GM18907 (cell line): ENCODE data around the gene HYI.
"Not testable (repeated sequence)": the region's sequence is repeated elsewhere in the genome, so short reads cannot be mapped to it uniquely, and the experiment has no call there.

Experiments used
- ATAC-seq: cut with Tn5 transposase; IDR thresholded peaks from one replicate; pipeline ENCODE4 v1.9.1; 2021; ENCODE audit warnings: mild to moderate bottlenecking, moderate library complexity; ENCODE audit not compliant: unreplicated experiment

The HYI gene, protein sequence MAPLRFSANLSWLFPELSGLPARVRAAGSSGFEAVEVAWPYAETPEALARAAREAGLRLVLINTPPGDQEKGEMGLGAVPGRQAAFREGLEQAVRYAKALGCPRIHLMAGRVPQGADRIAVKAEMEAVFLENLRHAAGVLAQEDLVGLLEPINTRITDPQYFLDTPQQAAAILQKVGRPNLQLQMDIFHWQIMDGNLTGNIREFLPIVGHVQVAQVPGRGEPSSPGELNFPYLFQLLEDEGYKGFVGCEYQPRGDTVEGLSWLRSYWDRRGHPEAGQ

DNA sequence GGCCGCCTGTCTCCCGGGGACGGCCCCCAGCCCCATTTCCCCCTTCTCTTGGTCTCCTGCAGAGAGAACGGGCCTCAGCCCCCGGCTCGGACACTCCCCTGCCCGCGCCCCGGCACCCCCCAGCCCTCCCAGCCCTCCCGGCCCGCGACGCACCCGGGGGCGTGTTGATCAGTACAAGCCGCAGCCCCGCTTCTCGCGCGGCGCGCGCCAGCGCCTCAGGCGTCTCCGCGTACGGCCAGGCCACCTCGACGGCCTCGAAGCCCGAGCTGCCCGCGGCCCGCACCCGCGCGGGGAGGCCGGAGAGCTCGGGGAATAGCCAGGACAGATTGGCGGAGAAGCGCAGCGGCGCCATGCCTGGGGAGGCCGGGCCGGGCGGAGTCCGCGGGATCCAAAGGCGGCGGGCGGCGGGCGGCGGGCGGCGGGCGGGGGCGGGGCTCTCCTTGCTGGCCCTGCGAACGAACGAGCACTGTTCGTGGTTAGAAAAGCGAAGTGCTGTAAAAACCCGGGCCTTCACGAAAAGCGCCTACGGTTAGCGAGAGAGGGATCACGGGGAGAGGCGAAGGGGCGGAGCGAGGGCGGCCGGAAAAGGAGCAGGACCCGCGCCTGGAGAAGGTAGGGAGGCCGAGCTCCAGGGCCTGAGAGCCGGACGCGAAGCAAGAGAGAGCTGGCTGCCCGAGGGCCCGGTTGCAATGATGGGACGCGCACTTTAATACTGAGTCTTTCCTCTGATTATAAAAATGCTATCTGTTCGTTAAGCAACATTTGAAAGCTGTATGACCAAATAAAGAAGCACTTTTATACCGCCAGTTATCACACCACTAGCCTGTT is at the start of gene HYI:
TSS of gene HYI (minus strand) at position 490 of the 828 bp plus-strand sequence. CDS start at position 352, 138 bp downstream.
- no peak for ATAC-seq

GRCh38 chr1:43501806-43502205 is 48.1 kb upstream of the HYI start:
- ATAC-seq = not testable (repeated sequence)

DNA sequence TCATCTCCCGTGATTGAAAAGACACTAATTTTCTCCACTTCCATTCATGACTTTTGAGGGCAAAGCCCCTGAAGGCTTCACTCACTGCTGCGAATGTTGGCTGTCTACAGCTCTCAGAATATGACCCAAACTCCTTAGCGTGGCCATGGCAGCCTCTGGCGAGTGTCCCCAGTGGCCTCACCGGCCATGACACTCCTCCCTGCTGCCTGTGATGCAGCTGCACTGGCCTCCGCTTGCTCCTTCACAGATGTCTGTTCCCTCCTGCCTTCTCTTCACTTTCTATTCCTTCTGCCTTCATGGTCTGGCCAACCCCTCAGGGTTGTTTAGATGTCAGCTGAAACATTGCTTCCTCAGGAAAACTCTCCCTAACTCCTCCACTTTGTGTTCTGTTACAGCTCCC is 46.2 kb upstream of the HYI start:
- ATAC-seq = no peak

DNA sequence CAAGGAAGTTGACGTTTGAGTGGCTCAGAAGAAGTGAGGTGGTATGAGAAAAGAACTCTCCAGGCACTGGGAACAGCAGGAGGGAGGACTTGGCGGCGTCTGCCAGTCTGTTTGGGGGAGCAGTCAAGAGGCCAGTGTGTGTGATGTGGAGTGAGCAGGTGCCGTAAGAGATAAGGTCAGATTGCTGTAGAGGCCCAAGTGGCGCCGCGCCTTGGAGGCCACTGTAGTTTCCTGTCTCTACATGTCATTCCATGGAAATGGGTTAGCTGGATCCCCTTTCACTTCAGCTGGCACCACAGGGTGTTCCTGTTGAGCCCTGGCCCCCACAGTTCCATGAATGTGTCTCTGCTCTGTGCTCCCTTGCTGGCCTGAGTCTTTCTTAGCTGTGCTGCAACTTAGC is 41.5 kb upstream of the HYI start:
- no peak for ATAC-seq

DNA sequence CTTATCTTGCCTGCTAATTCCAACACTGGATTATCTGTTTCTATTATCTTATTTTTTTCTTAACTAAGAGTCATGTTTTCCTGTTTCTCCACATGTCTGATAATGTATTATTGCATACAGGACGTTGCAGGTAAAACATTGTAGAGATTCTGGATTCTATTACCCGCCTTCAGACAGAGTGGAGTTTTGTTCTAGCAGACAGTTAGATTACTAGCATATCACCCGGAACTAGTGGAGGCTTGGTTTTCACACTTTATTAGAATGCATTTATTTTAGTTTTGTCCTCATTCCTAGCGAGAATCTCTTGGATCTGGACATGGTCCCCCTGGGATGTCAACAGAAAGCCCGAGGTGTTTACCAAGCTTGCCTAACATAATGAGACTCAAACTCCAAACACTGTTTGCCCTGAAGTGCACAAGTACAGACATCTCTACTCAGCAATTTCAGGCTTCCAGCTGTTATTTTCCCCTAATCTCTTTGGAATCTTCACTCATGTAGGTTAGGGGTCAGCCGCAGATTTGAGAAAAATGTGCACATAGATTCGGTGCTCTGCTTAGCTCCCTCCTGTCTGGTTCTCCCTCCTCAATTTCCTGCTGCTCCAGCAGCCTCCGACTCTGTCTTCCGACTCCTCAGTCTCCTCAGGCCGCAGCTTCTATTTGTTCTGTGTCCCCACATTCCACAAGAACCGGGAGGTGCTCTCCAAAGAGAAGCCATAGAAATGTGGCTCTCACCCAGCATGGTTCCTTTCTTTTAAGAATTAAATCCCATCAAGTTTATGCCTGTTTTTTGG is 40.1 kb upstream of the HYI start:
- ATAC-seq = no peak

DNA sequence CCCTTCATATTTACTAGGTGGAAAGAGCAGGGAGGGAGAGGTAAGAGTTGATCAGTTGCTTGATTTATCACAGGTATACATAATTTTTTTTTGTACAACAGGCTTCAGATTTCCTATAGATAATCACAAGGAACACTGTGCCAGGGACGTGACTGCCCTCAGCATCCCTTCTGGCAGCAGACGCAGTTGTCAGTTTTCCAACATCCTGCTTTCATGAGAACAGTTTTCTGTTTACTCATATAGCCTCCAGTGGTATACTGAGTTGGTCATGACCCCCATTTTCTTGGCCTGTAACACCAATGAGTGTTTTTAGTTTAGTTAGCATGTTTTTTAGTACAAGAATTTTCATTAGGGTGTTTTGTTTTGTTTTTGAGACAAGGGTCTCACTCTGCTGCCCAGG is 39.1 kb upstream of the HYI start:
- ATAC-seq = no peak

GRCh38 chr1:43491061-43491460 is 37.3 kb upstream of the HYI start:
- no peak for ATAC-seq

DNA sequence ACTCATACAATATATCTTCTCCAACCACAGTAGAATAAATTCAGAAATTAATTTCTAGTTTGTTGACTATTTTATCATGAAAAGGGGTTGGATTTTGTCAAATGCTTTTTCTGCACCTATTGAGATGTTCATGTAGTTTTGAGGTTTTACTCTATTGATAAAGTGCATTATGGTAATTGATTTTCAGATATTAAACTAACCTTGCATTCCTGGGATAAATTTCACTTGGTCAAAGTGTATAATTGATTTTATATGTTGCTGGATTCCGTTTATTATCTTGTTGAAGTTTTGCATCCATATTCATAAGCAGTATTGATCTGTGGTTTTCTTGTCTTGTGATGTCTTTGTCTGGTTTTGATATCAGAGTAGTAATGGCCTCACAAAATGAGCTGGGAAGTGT is 34.4 kb upstream of the HYI start:
- ATAC-seq = no peak

DNA sequence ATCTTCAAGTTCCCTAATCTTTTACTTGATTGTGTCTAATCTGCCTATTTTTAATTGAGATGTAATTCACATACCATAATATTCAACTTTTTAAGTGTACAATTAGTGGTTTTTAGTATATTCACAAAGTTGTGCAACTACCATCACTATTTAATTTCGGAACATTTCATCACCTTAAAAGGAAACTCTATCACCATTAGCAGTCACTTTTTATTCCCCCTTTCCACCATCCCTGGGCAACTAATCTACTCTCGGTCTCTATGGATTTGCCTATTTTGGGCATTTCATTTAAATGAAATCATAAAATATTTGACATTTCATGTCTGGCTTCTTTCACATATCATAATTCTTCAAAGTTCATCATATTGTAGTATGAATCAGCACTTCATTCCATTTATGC is 30.6 kb upstream of the HYI start:
- ATAC-seq = no peak

DNA sequence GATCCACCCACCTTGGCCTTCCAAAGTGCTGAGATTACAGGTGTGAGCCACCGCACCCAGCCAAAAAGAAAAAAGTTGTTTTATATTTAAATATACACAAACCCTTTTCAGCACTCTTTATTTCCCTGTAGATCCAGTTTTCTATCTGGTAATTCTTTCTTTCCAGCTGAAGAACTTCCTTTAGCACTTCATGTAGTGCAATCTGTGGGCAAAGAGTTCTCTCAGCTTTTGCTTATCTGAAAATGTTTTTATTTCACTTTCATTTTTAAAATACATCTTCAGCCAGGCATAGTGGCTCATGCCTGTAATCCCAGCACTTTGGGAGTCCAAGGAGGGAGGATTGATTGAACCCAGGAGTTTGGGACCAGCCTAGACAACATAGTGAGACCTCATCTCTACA is 28.5 kb upstream of the HYI start:
- ATAC-seq = no peak

DNA sequence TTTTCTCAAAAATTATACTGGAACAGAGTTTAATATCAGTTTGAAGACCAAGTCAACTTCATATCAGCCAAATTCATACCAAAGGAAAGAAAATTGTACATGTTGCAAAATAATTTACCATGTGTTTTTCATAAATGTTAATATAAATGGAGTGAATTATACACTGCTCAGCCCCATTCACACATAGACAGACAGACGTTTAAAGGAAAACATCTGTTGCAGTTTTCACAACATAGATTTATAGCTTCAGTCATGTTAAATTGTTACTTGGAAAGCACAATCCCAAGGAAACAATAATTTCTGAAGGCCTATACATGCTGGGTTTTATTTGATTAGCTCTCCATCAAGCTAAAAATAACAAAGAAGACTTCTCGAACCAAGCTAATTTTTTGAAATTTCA is 27.8 kb upstream of the HYI start:
- no peak for ATAC-seq

- no peak for ATAC-seq
Measured at GRCh38 chr1:43479414-43479813, 25.7 kb upstream of the HYI start.

DNA sequence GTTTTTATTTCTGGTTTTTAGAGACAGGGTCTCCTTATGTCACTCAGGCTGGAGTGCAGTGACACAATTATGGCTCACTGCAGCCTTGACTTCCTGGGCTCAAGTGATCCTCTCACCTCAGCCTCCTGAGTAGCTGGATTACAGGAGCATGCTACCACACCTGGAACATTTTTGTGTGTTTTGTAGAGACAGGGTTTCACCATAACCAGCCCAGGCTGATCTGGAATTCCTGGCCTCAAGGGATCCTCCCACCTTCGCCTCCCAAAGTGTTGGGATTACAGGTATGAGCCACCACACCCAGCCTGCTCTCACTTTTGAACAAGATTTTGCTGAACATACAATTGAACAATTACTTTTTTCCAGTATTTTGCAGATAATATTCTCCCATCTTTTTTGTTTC is 24.0 kb upstream of the HYI start:
- ATAC-seq = no peak

DNA sequence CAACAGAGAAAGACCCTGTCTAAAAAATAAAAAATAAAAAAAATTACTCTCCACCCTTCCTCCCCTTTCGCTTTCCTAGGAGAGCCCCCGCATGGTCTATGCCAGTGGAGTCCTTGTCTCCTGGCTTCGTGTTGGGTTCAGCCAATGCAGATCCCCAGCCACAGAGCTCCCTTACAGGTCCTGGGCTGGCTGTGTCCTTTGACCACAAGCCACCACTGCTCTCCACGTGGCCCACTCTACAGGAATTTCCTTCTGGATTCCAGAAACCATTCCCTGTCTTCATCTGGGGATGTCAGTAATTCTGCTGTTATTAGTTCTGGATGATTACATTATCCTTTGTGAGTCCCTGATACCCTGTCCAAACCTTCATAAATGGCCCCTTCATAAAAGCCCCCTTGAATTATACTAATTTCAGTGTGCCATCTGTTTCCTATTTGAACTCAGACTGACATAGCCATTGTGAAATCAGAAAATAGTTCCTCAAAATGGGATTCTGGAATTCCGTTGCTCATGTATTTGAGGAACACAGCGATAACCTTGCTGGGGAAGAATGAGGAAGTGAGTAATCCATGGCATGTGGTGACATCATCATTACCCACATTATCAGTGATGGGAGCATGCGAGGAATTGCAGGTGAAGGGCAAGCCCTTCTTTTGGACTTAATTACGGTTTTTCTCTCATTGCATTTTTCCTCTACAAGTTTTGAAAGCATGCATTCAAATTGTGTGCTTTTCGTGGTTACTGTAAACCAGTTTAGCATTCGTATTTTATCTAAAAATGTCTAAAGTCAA is 22.1 kb upstream of the HYI start:
- ATAC-seq = not testable (repeated sequence)

GRCh38 chr1:43473463-43473862 is 19.7 kb upstream of the HYI start:
- no peak for ATAC-seq

DNA sequence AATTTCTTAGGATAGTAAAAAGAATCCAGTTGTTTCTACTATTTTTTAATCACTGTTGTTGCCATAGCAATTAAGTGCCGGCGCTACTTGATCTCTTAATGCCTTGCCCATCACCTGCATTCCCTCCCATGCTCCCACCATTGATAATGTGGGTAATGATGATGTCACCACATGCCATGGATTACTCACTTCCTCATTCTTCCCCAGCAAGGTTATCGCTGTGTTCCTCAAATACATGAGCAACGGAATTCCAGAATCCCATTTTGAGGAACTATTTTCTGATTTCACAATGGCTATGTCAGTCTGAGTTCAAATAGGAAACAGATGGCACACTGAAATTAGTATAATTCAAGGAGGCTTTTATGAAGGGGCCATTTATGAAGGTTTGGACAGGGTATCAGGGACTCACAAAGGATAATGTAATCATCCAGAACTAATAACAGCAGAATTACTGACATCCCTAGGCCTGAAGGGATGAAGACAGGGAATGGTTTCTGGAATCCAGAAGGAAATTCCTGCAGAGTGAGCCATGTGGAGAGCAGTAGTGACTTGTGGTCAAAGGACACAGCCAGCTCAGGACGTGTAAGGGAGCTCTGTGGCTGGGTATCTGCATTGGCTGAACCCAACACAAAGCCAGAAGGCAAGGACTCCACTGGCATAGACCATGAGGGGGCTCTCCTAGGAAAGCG is 18.9 kb upstream of the HYI start:
- not testable (repeated sequence) for ATAC-seq

DNA sequence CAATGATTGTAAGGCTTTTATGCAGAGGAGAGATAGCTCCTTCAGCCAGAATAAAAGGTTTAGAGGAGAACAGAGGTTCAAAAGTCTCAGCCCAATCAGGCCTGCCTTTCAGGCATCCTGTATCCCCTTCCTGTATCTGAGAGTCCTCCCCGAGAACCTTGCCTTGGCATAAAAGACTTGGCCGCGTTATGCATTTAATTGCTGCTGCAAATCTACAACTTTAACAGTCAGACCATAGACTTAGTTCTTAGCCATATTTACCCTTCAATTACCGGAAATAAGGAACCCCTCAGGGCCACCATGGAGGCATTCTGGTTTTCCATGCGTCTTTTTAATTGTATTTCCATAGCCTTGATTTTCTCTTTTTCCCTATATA is 18.3 kb upstream of the HYI start:
- no peak for ATAC-seq

DNA sequence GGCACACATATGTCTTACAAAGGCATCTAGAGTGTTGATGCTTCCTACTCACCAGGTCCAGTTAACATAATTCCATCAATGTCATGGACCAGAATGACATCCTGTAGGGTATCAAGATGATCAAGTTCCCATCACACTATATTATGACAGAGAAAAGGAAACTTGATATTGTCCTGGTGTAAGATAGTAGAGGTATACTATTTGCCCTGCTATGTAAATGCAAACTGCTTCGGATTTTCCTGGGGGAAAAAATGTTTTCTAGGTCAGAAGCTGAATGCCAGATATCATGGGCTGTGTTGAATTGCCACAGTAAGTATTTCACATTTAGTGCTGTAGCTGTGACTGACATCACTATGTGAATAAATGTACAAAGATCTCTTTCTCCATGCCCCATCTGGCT is 16.2 kb upstream of the HYI start:
- ATAC-seq = no peak

- ATAC-seq = no peak
Measured at GRCh38 chr1:43468414-43468813, 14.7 kb upstream of the HYI start.

- ATAC-seq = no peak
Measured at GRCh38 chr1:43466403-43466802, 12.7 kb upstream of the HYI start.
